SU-DHL-6 (cell line): ENCODE data around the gene WSCD1.

Experiments
- H2AFZ ChIP-seq: fragments of 200-600 bp; sonication (generic); 2 replicates; pipeline ENCODE4 v1.6.1; 2014; ENCODE audit warnings: low read depth, mild to moderate bottlenecking, moderate library complexity, mixed read lengths, antibody characterized with exemption, low read length; ENCODE audit not compliant: severe bottlenecking
- H3F3A ChIP-seq: fragments of 200-600 bp; shearing (Covaris generic); 2 replicates; pipeline ENCODE4 v1.6.0; 2016; ENCODE audit warnings: antibody characterized with exemption, mild to moderate bottlenecking; ENCODE audit not compliant: insufficient read depth
- H3K27ac ChIP-seq: fragments of 200-600 bp; sonication (generic); 2 replicates; pipeline ENCODE4 v1.5.1; 2016; ENCODE audit warnings: low read depth, mild to moderate bottlenecking, low read length, moderate library complexity, mixed read lengths
- H3K27me3 ChIP-seq: fragments of 200-600 bp; sonication (generic), shearing (Covaris generic); 2 replicates; pipeline ENCODE4 v1.6.0; 2014; ENCODE audit warnings: mild to moderate bottlenecking, low read length
- H3K36me3 ChIP-seq: fragments of 200-600 bp; sonication (generic); 2 replicates; pipeline ENCODE4 v1.6.1; 2014; ENCODE audit warnings: mild to moderate bottlenecking, low read length, mixed read lengths
- H3K4me2 ChIP-seq: fragments of 300-600, 200-600 bp; shearing (Covaris generic), sonication (generic); 2 replicates; pipeline ENCODE4 v1.6.0; 2014; ENCODE audit warnings: low read length, low read depth, mild to moderate bottlenecking; ENCODE audit not compliant: poor library complexity, severe bottlenecking
- H3K4me3 ChIP-seq: fragments of 200-600 bp; sonication (generic); 2 replicates; pipeline ENCODE4 v1.5.1; 2014; ENCODE audit warnings: antibody characterized with exemption, low read length, mild to moderate bottlenecking, mixed read lengths; ENCODE audit not compliant: insufficient read depth, poor library complexity, severe bottlenecking
- H3K79me2 ChIP-seq: fragments of 200-600 bp; sonication (generic); 2 replicates; pipeline ENCODE4 v1.6.1; 2014; ENCODE audit warnings: mild to moderate bottlenecking, low read length, moderate library complexity; ENCODE audit not compliant: insufficient read depth
- H3K9ac ChIP-seq: fragments of 200-600 bp; sonication (generic); 2 replicates; pipeline ENCODE4 v1.7.0; 2014; ENCODE audit warnings: mild to moderate bottlenecking, low read length
- H3K9me2 ChIP-seq: fragments of 200-600 bp; sonication (generic); replicated peaks from 2 replicates; pipeline ENCODE4 v1.6.1; 2014; ENCODE audit warnings: low read length; ENCODE audit not compliant: insufficient read depth
- H3K9me3 ChIP-seq: fragments of 200-600 bp; sonication (generic); 2 replicates; pipeline ENCODE4 v1.6.1; 2014; ENCODE audit warnings: low read length, mixed read lengths; ENCODE audit not compliant: insufficient read depth
- H4K20me1 ChIP-seq: fragments of 200-600 bp; sonication (generic); 2 replicates; pipeline ENCODE4 v1.6.1; 2014; ENCODE audit warnings: low read depth, mild to moderate bottlenecking, antibody characterized with exemption, low read length, moderate library complexity, mixed read lengths
- CTCF ChIP-seq: fragments of 200-600 bp; sonication (generic); IDR thresholded peaks from one replicate; pipeline ENCODE4 v1.5.1; 2017; ENCODE audit warnings: antibody characterized with exemption, mild to moderate bottlenecking, low read length, moderate library complexity; ENCODE audit not compliant: insufficient read depth, poor library complexity, severe bottlenecking
- EZH2phosphoT487 ChIP-seq: fragments of 200-600 bp; sonication (generic), shearing (Covaris generic); conservative IDR thresholded peaks from 2 replicates; pipeline ENCODE4 v1.6.1; 2018; ENCODE audit warnings: mild to moderate bottlenecking, antibody characterized with exemption, low read length, moderate library complexity, mixed read lengths

WSCD1 gene

GRCh38 chr17:6075845-6076244 is 5.7 kb downstream of the WSCD1 start:
- Histone ChIP-seq H3K9ac (no peak overlapping the region), H3K79me2 (no peaks in the 10 kb centered on the region), H3K9me2 (no peaks in the 10 kb centered on the region), H3K4me3 (no peak overlapping the region), H3K4me2 (no peak overlapping the region), H3K27me3 (no peaks in the 10 kb centered on the region), H3K27ac (no peak overlapping the region), H2AFZ (no peak overlapping the region), H3K36me3 (no peaks in the 10 kb centered on the region), H4K20me1 (no peaks in the 10 kb centered on the region), H3F3A (no peaks in the 10 kb centered on the region), H3K9me3 (no peaks in the 10 kb centered on the region)
- TF ChIP-seq EZH2phosphoT487 = no peak
- no peak for TF ChIP-seq CTCF

- H3K79me2 ChIP-seq = no peaks in the 10 kb centered on the region
- no peaks in the 10 kb centered on the region for H4K20me1 ChIP-seq
- TF ChIP-seq EZH2phosphoT487 = no peak
- TF ChIP-seq CTCF = no peak
- no peak overlapping the region for H2AFZ ChIP-seq
- H3K27ac ChIP-seq = no peak overlapping the region
- no peaks in the 10 kb centered on the region for H3K9me2 ChIP-seq
- no peaks in the 10 kb centered on the region for H3F3A ChIP-seq
- no peak overlapping the region for H3K4me3 ChIP-seq
- no peaks in the 10 kb centered on the region for H3K27me3 ChIP-seq
- H3K9ac ChIP-seq = no peak overlapping the region
- H3K9me3 ChIP-seq = no peaks in the 10 kb centered on the region
- no peak overlapping the region for H3K4me2 ChIP-seq
- no peaks in the 10 kb centered on the region for H3K36me3 ChIP-seq
Measured at GRCh38 chr17:6077752-6078151, 7.6 kb downstream of the WSCD1 start.

- H3K27ac ChIP-seq = no peak overlapping the region
- TF ChIP-seq EZH2phosphoT487 (no peak), CTCF (no peak)
- no peak overlapping the region for H3K4me2 ChIP-seq
Measured at GRCh38 chr17:6078458-6078871, 8.3 kb downstream of the WSCD1 start.

More at GRCh38 chr17:6078458-6078871, 8.3 kb downstream of the WSCD1 start:
- Histone ChIP-seq H3K9me2 (no peaks in the 10 kb centered on the region), H3K4me3 (no peak overlapping the region), H2AFZ (no peak overlapping the region), H3K9me3 (no peaks in the 10 kb centered on the region), H3F3A (no peaks in the 10 kb centered on the region), H4K20me1 (no peaks in the 10 kb centered on the region), H3K79me2 (no peaks in the 10 kb centered on the region), H3K27me3 (no peaks in the 10 kb centered on the region), H3K9ac (no peak overlapping the region), H3K36me3 (no peaks in the 10 kb centered on the region)
